ENCODE data around the gene TRIM33. TPM values are rescaled to one million over a fixed set of nuclear protein-coding genes. Genes with fewer than 3 reads are reported as not detected.

Gene TRIM33
- total and polyA plus RNA-seq, 10 of the 15 experiments (the other 5 are each of a cell fraction or from before 2014, with no cell fraction given): 9.0 to 40.3 (median 22.0) TPM

- TF ChIP-seq BCL3 (IDR thresholded peaks at IDR 0.05; ENCODE audit: borderline replicate concordance, insufficient read depth, low read depth, low read length, poor library complexity, severe bottlenecking): no peak
Observed at GRCh38 chr1:114462963-114463362, 48.0 kb downstream of the TRIM33 start (continued).

DNA sequence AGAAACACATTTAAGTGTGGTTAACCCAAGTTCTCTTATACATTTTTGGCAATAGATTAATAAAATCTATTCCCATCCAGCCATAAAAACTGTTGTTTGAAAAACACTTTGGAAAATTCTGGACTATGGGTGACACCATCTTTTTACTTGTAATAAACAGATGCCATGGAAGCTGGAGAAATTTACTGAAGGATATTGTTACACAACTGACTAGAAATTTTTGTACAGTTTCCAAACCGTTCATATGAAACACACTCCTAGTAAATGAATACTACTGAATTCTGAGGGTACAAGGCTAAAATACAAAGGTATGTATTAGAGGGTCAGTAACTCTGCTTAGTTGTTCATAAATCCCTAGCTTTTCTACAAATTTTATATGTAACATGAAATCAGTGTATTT, 48.7 kb downstream of the TRIM33 start:
- FAIRE-seq: no peak

More for the DNA sequence above, 48.7 kb downstream of the TRIM33 start:
- H3K4me1 ChIP-seq (ENCODE audit: control insufficient read depth, insufficient read depth, low read length): peaks cover 2% of the 10 kb centered on the region; the same call in 1 of the 2 replicates
- H4K20me1 ChIP-seq (ENCODE audit: control insufficient read depth, insufficient read depth): no peaks in the 10 kb centered on the region
- H3K4me3 ChIP-seq: no peak overlapping the region
- DNase-seq (ENCODE audit: low read depth, low spot score) (no peak), ATAC-seq (no peak)
- H3K9ac ChIP-seq (ENCODE audit: control insufficient read depth, insufficient read depth, low read length): no peak overlapping the region
- no peak overlapping the region for H3K4me2 ChIP-seq (ENCODE audit: control insufficient read depth, insufficient read depth)
- TF ChIP-seq, protein P1, sequence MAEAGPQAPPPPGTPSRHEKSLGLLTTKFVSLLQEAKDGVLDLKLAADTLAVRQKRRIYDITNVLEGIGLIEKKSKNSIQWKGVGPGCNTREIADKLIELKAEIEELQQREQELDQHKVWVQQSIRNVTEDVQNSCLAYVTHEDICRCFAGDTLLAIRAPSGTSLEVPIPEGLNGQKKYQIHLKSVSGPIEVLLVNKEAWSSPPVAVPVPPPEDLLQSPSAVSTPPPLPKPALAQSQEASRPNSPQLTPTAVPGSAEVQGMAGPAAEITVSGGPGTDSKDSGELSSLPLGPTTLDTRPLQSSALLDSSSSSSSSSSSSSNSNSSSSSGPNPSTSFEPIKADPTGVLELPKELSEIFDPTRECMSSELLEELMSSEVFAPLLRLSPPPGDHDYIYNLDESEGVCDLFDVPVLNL (IDR thresholded peaks at IDR 0.05; ENCODE audit: low read depth, low read length): no peak
- TF ChIP-seq TCF12 (IDR thresholded peaks at IDR 0.05; ENCODE audit: low read depth, low read length): no peak
- no peak for TF ChIP-seq ZBTB33 (IDR thresholded peaks at IDR 0.05)
- no peak for TF ChIP-seq ZNF384 (IDR thresholded peaks at IDR 0.05; ENCODE audit: borderline replicate concordance, low read depth, low read length)
- in situ Hi-C loops (cut with MboI) (no loop called here), intact Hi-C loops (cut with micrococcal nuclease; ENCODE audit: unreplicated experiment) (no loop called here)
- ChIA-PET SMC1A (ENCODE audit: uncharacterized antibody, unreplicated experiment) (interaction anchor here (0.7 kb wide), 1 partner anchor 27 kb away, joined by 4 read pairs; no protein-coding TSS in a partner anchor), RAD21 (ENCODE audit: unreplicated experiment) (no interaction called here), POLR2A (interaction anchor here (1.4 kb wide), 1 partner anchor 9 kb away, joined by 3 read pairs; no protein-coding TSS in a partner anchor), CTCF (interaction anchor here (1.3 kb wide), 1 partner anchor 14 kb away, joined by 4 read pairs; no protein-coding TSS in a partner anchor)
- no TSS peak for BruUV-seq (replicated peaks)
- peaks cover 0 to 12% of the 10 kb centered on the region in 2 experiments for H3K36me3 ChIP-seq (ENCODE audit: control insufficient read depth in 2 of 2, insufficient read depth in 2 of 2, low read length in 1 of 2)
- peaks cover 16% of the 10 kb centered on the region for H3K79me2 ChIP-seq (ENCODE audit: control insufficient read depth, insufficient read depth, low read length)
- H3K27ac ChIP-seq (ENCODE audit: control insufficient read depth, insufficient read depth): no peak overlapping the region
- H2AFZ ChIP-seq (ENCODE audit: control insufficient read depth, low read depth, low read length): no peak overlapping the region
- 100% methylated on average over 1 of the region's 1 CpG for WGBS (ENCODE audit: insufficient coverage, insufficient replicate concordance, low lambda C conversion rate, missing lambda C conversion rate)
- H3K9me3 ChIP-seq (replicated peaks; ENCODE audit: control insufficient read depth, insufficient read depth, low read length): peaks cover 3% of the 10 kb centered on the region; the same call in 1 of the 3 replicates
- H3K27me3 ChIP-seq (replicated peaks in 1 of 2; ENCODE audit: control insufficient read depth in 2 of 2, insufficient read depth in 2 of 2, low read length in 1 of 2): no peaks in the 10 kb centered on the region
